IMR-90 (cell line): Measurements from ENCODE around the gene ATP10B. TPM values are rescaled to one million over a fixed set of nuclear protein-coding genes. Genes with fewer than 3 reads are reported as not detected.

Source experiments
- ATAC-seq: fragments of 200-7000 bp; cut with Tn5 transposase; 2 replicates; pipeline ENCODE4 v1.9.1; 2020; ENCODE audit warnings: low read depth, mild to moderate bottlenecking, moderate library complexity
- BruUV-seq: library from RNA; stranded (reverse); fragments of 400-500 nt; replicated peaks from 2 replicates; lab custom pipeline; 2021; lab: Mats Ljungman, UMichigan
- CTCF ChIA-PET: fragments of 300-600 bp; formaldehyde crosslinking; extraction: SDS; loops from one replicate; lab custom pipeline; 2021; ENCODE audit warnings: antibody characterized with exemption; lab: Yijun Ruan, JAX
- POLR2A ChIA-PET: fragments of 300-600 bp; sonication (Branson Sonifier 250); formaldehyde crosslinking; loops from one replicate; lab custom pipeline; 2022; ENCODE audit warnings: antibody characterized with exemption; ENCODE audit not compliant: unreplicated experiment; lab: Charles Lee
- DNase-seq: peaks from one replicate; pipeline ENCODE4 v3.0.0; 2013
- H2AFZ ChIP-seq: replicated peaks from 2 replicates; pipeline ENCODE3; 2013; ENCODE audit warnings: low read length, mild to moderate bottlenecking; ENCODE audit not compliant: poor library complexity
- H2AK5ac ChIP-seq: 2 replicates; pipeline ENCODE4 v1.6.1; 2013; ENCODE audit warnings: low read depth, low read length, inconsistent platforms
- H2AK9ac ChIP-seq: replicated peaks from 2 replicates; pipeline ENCODE3; 2013; ENCODE audit warnings: mild to moderate bottlenecking, low read depth, low read length, moderate library complexity; ENCODE audit not compliant: poor library complexity
- H2BK120ac ChIP-seq: 2 replicates; pipeline ENCODE4 v1.6.1; 2013; ENCODE audit warnings: low read depth, low read length, inconsistent platforms
- H2BK15ac ChIP-seq: 3 replicates; pipeline ENCODE4 v1.6.1; 2013; ENCODE audit warnings: low read depth, low read length, inconsistent platforms
- H2BK20ac ChIP-seq: 2 replicates; pipeline ENCODE4 v1.6.1; 2013; ENCODE audit warnings: low read depth, mild to moderate bottlenecking, inconsistent platforms, low read length, moderate library complexity
- H2BK5ac ChIP-seq: 2 replicates; pipeline ENCODE4 v1.6.1; 2013; ENCODE audit warnings: mild to moderate bottlenecking, low read depth, low read length, inconsistent platforms; ENCODE audit not compliant: poor library complexity, severe bottlenecking
- H3K14ac ChIP-seq: replicated peaks from 2 replicates; pipeline ENCODE4 v1.6.1; 2013; ENCODE audit warnings: low read depth, low read length, inconsistent platforms
- H3K18ac ChIP-seq: 2 replicates; pipeline ENCODE4 v1.6.1; 2013; ENCODE audit warnings: low read depth, low read length, control low read depth
- H3K23ac ChIP-seq: 2 replicates; pipeline ENCODE4 v1.6.1; 2013; ENCODE audit warnings: low read depth, low read length, inconsistent platforms
- H3K27ac ChIP-seq: 2 replicates; pipeline ENCODE4 v1.5.1; 2013; ENCODE audit warnings: mild to moderate bottlenecking, control low read depth, low read length; ENCODE audit not compliant: insufficient read depth
- H3K27me3 ChIP-seq: 2 replicates; pipeline ENCODE4 v1.6.1; 2013; ENCODE audit warnings: low read length; ENCODE audit not compliant: control insufficient read depth, insufficient read depth
- H3K36me3 ChIP-seq: 2 replicates; pipeline ENCODE4 v1.6.1; 2013; ENCODE audit warnings: low read length, mixed read lengths; ENCODE audit not compliant: control insufficient read depth, insufficient read depth
- H3K4ac ChIP-seq: 2 replicates; pipeline ENCODE4 v1.6.1; 2013; ENCODE audit warnings: low read depth, low read length, inconsistent platforms
- H3K4me1 ChIP-seq: 2 replicates; pipeline ENCODE4 v1.6.1; 2013; ENCODE audit warnings: low read length, mixed read lengths; ENCODE audit not compliant: control insufficient read depth, insufficient read depth
- H3K4me2 ChIP-seq: 2 replicates; pipeline ENCODE4 v1.6.1; 2013; ENCODE audit warnings: low read depth, mild to moderate bottlenecking, control low read depth, low read length, moderate library complexity
- H3K4me3 ChIP-seq: 2 replicates; pipeline ENCODE4 v1.5.1; 2013; ENCODE audit warnings: low read depth, mild to moderate bottlenecking, control low read depth, low read length, moderate library complexity; ENCODE audit not compliant: insufficient read depth
- H3K56ac ChIP-seq: 2 replicates; pipeline ENCODE4 v1.6.1; 2013; ENCODE audit warnings: low read length, inconsistent platforms; ENCODE audit not compliant: insufficient read depth; ENCODE audit errors: extremely low read depth
- H3K79me1 ChIP-seq, 2 experiments: 2 replicates each; pipeline ENCODE4 v1.6.1; 2013; ENCODE audit warnings: low read length in 2 of 2, inconsistent platforms in 1 of 2, low read depth in 1 of 2
- H3K9ac ChIP-seq: 2 replicates; pipeline ENCODE4 v1.6.1; 2013; ENCODE audit warnings: low read depth, low read length, control low read depth
- H3K9me1 ChIP-seq: 2 replicates; pipeline ENCODE4 v1.6.1; 2013; ENCODE audit warnings: low read length, inconsistent platforms; ENCODE audit not compliant: insufficient read depth
- H3K9me3 ChIP-seq: 2 replicates; pipeline ENCODE4 v1.6.1; 2013; ENCODE audit warnings: low read length; ENCODE audit not compliant: control insufficient read depth, insufficient read depth
- H4K20me1 ChIP-seq: 2 replicates; pipeline ENCODE4 v1.6.1; 2013; ENCODE audit warnings: low read length, inconsistent platforms; ENCODE audit not compliant: insufficient read depth
- H4K5ac ChIP-seq: 2 replicates; pipeline ENCODE4 v1.6.1; 2013; ENCODE audit warnings: mild to moderate bottlenecking, low read depth, low read length, control low read depth
- H4K8ac ChIP-seq, 2 experiments: 2 replicates each; pipeline ENCODE4 v1.6.1; 2013; ENCODE audit warnings: low read depth in 2 of 2, low read length in 2 of 2, control low read depth in 1 of 2, inconsistent platforms in 1 of 2
- H4K91ac ChIP-seq: 2 replicates; pipeline ENCODE4 v1.6.1; 2013; ENCODE audit warnings: low read depth, low read length, inconsistent platforms; ENCODE audit not compliant: insufficient read depth
- BHLHE40 ChIP-seq: fragments of 150-350 bp; IDR thresholded peaks from 2 replicates; pipeline ENCODE4 v1.6.1; 2016; ENCODE audit warnings: mild to moderate bottlenecking, low read depth, low read length
- CEBPB ChIP-seq: IDR thresholded peaks from 2 replicates; pipeline ENCODE4 v1.6.1; 2012; ENCODE audit warnings: low read depth, low read length, improper control_type of control experiment
- CHD1 ChIP-seq: IDR thresholded peaks from 2 replicates; pipeline ENCODE4 v1.6.1; 2012; ENCODE audit warnings: low read depth, low read length, improper control_type of control experiment
- ELK1 ChIP-seq: fragments of 150-350 bp; IDR thresholded peaks from 2 replicates; pipeline ENCODE4 v1.6.1; 2016; ENCODE audit warnings: low read depth, mild to moderate bottlenecking, low read length, moderate library complexity, borderline replicate concordance
- FOS ChIP-seq: fragments of 150-350 bp; IDR thresholded peaks from 2 replicates; pipeline ENCODE4 v1.6.1; 2016; ENCODE audit warnings: low read depth, low read length
- MAFK ChIP-seq: IDR thresholded peaks from 2 replicates; pipeline ENCODE4 v1.6.1; 2012; ENCODE audit warnings: low read depth, low read length, improper control_type of control experiment
- MAZ ChIP-seq: IDR thresholded peaks from 2 replicates; pipeline ENCODE4 v1.6.1; 2012; ENCODE audit warnings: low read depth, mild to moderate bottlenecking, low read length, improper control_type of control experiment, moderate library complexity, borderline replicate concordance
- MXI1 ChIP-seq: IDR thresholded peaks from 2 replicates; pipeline ENCODE4 v1.6.1; 2012; ENCODE audit warnings: low read depth, mild to moderate bottlenecking, low read length, moderate library complexity, borderline replicate concordance
- NFE2L2 ChIP-seq: fragments of 150-350 bp; IDR thresholded peaks from 2 replicates; pipeline ENCODE4 v1.6.1; 2016; ENCODE audit warnings: low read depth, mild to moderate bottlenecking, low read length
- POLR2A ChIP-seq: IDR thresholded peaks from 2 replicates; pipeline ENCODE4 v1.6.1; 2012; ENCODE audit warnings: mild to moderate bottlenecking, low read depth, low read length
- RAD21 ChIP-seq: IDR thresholded peaks from 2 replicates; pipeline ENCODE4 v1.6.1; 2012; ENCODE audit warnings: low read length, improper control_type of control experiment
- RCOR1 ChIP-seq: IDR thresholded peaks from 2 replicates; pipeline ENCODE4 v1.6.1; 2012; ENCODE audit warnings: mild to moderate bottlenecking, low read length, improper control_type of control experiment; ENCODE audit not compliant: insufficient replicate concordance
- RFX5 ChIP-seq: IDR thresholded peaks from 2 replicates; pipeline ENCODE4 v1.8.0; 2012; ENCODE audit warnings: low read depth, mild to moderate bottlenecking, low read length, moderate library complexity
- SMC3 ChIP-seq: fragments of 150-350 bp; IDR thresholded peaks from 2 replicates; pipeline ENCODE4 v1.6.1; 2016; ENCODE audit warnings: low read depth, mild to moderate bottlenecking, antibody characterized with exemption, low read length, moderate library complexity
- USF2 ChIP-seq: fragments of 150-350 bp; IDR thresholded peaks from 2 replicates; pipeline ENCODE4 v1.6.1; 2017; ENCODE audit warnings: mild to moderate bottlenecking, antibody characterized with exemption, low read length, low read depth
- WGBS, 2 experiments: methylation state at CpG; one replicate each; pipeline versions ENCODE4 v1.1.5 to v1.1.7; 2013; ENCODE audit warnings: missing lambda C conversion rate in 2 of 2; ENCODE audit not compliant: insufficient read length in 1 of 2; ENCODE audit errors: extremely low coverage in 2 of 2; 5-methylcytosine and 5-hydroxymethylcytosine counted together
- dilution Hi-C: fragments of 300-500 bp; cut with HindIII; formaldehyde crosslinking; loops from one replicate; pipeline ENCODE4 v1.14.3; 2018; ENCODE audit warnings: low sequenced_read_pairs; ENCODE audit not compliant: unreplicated experiment
- in situ Hi-C: fragments of 300-500 bp; cut with MboI; formaldehyde crosslinking; loops from 3 replicates; pipeline ENCODE4 v1.14.3; 2019; ENCODE audit warnings: low sequenced_read_pairs, inconsistent platforms, mixed read lengths
- intact Hi-C: fragments of 100-400 bp; cut with micrococcal nuclease; formaldehyde crosslinking; loops from 2 replicates; pipeline ENCODE4 v1.10.0; 2022
- polyA plus RNA-seq, 3 experiments: library from polyadenylated mRNA; depleted of rRNA; stranded (reverse); fragments of >200 nt; gene quantifications; 2 replicates each; pipeline ENCODE4 v1.2.3, GENCODE V29; 2012; ENCODE audit warnings: low replicate concordance in 1 of 3
- total RNA-seq: library from RNA; depleted of rRNA; stranded (reverse); fragments of >200 nt; gene quantifications from 2 replicates; pipeline ENCODE4 v1.2.3, GENCODE V29; 2012
- TF ChIP-seq, protein P1 (sequence below): conservative IDR thresholded peaks from 2 replicates; pipeline ENCODE4 v1.5.1; 2012; ENCODE audit warnings: mild to moderate bottlenecking, low read depth, low read length, improper control_type of control experiment

Gene ATP10B
- total and polyA plus RNA-seq, 2 of the 4 experiments (the other 2 are of a cell fraction): not detected

- H2BK15ac ChIP-seq: no peak overlapping the region
- no peaks in the 10 kb centered on the region for H4K20me1 ChIP-seq
- no peaks in the 10 kb centered on the region for H3K36me3 ChIP-seq
- no peak overlapping the region for H3K23ac ChIP-seq
- ChIA-PET CTCF (no interaction called here), POLR2A (no interaction called here)
- H3K18ac ChIP-seq: no peak overlapping the region
- H3K9ac ChIP-seq: no peak overlapping the region
- intact Hi-C loops: no loop called here
- H2BK5ac ChIP-seq: no peak overlapping the region
- no peak overlapping the region for H3K4me3 ChIP-seq
- H4K5ac ChIP-seq: no peak overlapping the region
- no CpG with 5 or more reads among the region's 2 CpGs for WGBS, 2 experiments
- no peak overlapping the region for H3K4ac ChIP-seq
- H3K14ac ChIP-seq: no peak overlapping the region
- no peak overlapping the region for H2BK20ac ChIP-seq
- no peak overlapping the region for H2AFZ ChIP-seq
- no peak overlapping the region for H3K27ac ChIP-seq
- TF ChIP-seq MAFK (no peak), POLR2A (no peak), CEBPB (no peak), RAD21 (no peak), CHD1 (no peak), USF2 (no peak), NFE2L2 (no peak), SMC3 (no peak), ELK1 (no peak), RFX5 (no peak), MAZ (no peak), FOS (no peak), BHLHE40 (no peak), RCOR1 (no peak), MXI1 (no peak)
- TF ChIP-seq, protein P1, sequence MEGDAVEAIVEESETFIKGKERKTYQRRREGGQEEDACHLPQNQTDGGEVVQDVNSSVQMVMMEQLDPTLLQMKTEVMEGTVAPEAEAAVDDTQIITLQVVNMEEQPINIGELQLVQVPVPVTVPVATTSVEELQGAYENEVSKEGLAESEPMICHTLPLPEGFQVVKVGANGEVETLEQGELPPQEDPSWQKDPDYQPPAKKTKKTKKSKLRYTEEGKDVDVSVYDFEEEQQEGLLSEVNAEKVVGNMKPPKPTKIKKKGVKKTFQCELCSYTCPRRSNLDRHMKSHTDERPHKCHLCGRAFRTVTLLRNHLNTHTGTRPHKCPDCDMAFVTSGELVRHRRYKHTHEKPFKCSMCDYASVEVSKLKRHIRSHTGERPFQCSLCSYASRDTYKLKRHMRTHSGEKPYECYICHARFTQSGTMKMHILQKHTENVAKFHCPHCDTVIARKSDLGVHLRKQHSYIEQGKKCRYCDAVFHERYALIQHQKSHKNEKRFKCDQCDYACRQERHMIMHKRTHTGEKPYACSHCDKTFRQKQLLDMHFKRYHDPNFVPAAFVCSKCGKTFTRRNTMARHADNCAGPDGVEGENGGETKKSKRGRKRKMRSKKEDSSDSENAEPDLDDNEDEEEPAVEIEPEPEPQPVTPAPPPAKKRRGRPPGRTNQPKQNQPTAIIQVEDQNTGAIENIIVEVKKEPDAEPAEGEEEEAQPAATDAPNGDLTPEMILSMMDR: no peak
- no TSS peak for BruUV-seq
- H3K4me1 ChIP-seq: no peaks in the 10 kb centered on the region
- ATAC-seq (no peak), DNase-seq (no peak)
- H3K9me1 ChIP-seq: no peaks in the 10 kb centered on the region
- in situ Hi-C loops: no loop called here
- H3K4me2 ChIP-seq: no peak overlapping the region
- no peak overlapping the region for H3K56ac ChIP-seq
- H2AK9ac ChIP-seq: no peak overlapping the region
- H4K91ac ChIP-seq: no peak overlapping the region
- H3K27me3 ChIP-seq: peaks cover 4% of the 10 kb centered on the region
- H3K79me1 ChIP-seq: no peaks in the 10 kb centered on the region
- no peak overlapping the region for H2AK5ac ChIP-seq
- no peak overlapping the region for H4K8ac ChIP-seq
- no peaks in the 10 kb centered on the region for H3K9me3 ChIP-seq
- dilution Hi-C loops: no loop called here
- no peak overlapping the region for H2BK120ac ChIP-seq
Observed at GRCh38 chr5:160514191-160514590, 337.8 kb downstream of the ATP10B start.
